NCI-H524 treated with DMSO at 0.1 percent for 48 hours (cell line): ENCODE measurements around the gene CLDN34.

Experiments
- DNase-seq: peaks from one replicate; lab custom pipeline; 2025; lab: John Stamatoyannopoulos, UW

CLDN34 gene, protein sequence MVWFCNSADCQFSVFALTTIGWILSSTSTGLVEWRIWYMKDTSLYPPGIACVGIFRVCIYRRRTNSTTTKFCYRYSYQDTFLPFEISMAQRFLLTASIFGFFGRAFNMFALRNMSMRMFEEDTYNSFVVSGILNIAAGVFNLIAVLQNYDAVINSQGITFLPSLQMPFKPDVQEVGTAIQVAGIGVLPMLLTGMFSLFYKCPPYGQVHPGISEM

DNA sequence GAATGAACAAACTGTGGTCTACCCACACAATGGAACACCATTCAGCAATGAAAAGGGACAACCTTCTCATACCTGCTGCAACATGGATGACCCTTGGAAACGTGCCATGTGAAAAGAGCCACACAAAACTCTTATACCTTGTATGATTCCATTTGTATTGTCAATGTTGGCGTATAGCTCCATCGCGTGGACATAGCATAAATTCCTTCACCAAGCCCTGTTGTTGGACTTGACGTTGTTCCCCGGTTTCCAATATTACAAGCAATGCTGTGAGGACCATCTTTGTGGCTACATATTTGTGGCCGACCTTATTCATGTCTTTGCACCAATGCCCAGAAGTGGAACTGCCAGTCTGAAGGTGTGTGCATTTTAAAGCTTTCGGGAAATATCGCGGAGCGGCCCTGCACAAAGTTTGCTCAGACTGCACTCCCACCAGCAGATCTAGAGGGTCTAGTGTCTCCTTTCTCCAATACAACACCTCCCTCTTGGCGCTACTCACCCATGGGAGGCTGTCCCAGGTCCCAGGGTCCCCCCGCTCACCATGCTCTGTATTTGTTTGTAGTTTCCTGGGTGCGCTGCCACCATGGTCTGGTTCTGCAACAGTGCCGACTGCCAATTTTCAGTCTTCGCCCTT lies at the start of gene CLDN34:
Gene CLDN34 (plus strand): TSS at position 584 of the 634 bp plus-strand sequence. CDS start 0 bp downstream, at position 584.
- DNase-seq = no peak

DNA sequence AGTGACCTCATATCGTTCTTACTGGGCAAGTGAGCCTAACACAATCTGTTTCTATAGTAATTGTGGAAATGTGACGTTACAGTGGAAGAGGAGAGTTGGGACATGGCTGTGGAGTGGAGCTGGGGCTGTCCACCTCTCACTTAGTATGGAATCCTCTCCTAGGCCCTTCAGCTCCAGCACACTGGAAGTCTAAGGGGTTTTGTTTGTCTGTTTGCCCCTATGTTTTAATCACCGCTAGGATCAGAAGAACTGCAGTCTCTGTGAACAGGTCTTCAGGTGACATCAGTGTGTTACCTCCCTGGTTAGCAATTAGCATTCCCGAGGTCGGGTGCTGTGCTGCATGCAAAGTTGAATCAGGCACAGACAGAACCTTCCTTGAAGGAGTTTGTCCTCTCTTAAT lies 49.3 kb upstream of the CLDN34 start:
- no peak for DNase-seq

DNA sequence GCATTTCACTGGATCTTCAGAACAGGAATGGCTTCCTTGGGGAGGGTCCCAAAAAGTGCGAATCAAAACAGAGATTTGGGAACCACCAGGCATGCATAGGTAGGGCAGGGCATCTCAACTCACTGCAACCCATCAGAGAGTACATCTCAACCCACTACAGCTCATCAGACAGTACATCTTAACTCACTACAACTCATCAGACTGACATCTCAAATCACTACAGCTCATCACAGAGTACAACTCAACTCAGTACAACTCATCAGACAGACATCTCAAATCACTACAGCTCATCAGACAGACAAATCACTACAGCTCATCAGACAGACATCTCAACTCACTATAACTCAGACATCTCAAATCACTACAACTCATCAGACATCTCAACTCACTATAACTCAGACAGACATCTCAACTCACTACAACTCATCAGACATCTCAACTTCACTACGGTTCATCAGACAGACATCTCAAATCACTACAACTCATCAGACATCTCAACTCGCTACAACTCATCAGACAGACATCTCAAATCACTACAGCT lies 47.5 kb upstream of the CLDN34 start:
- no peak for DNase-seq

DNA sequence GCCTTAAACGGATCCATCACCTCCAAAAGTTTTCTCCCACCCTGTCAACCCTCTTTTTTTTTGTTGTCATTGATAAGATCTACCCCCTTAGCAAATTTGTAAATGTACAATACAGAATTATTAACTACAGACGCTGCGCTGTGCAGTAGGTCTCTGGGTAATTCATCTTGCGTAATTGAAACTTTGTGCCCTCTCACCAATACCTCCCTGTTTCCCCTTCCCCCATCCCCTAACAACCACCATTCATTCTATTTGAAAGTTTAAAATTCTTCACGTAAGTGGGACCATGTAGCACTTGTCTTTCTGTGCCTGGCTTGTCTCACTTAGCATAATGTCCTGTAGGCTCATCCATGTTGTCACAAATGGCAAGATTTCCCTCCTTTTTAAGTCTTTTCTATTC lies 45.8 kb upstream of the CLDN34 start:
- no peak for DNase-seq

DNA sequence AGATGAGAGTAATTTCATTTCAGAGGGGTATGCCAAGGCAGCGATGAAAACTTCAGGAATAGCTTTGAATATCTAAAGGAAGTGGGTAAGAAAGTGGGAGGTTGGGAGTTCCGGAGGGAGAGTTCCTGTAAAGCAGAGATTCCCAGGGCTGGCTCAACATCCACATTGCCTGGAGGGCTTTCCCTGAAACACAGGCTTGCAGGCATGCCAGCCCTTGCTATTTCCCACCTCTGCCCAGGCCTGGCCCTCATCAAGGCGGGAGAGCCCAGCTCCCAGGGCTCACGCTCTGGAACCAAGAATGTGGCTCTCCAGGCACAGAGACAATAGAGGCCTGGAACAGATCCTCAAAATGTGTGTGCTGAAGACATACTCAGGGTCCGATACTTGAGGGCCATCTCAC lies 43.8 kb upstream of the CLDN34 start:
- no peak for DNase-seq

DNA sequence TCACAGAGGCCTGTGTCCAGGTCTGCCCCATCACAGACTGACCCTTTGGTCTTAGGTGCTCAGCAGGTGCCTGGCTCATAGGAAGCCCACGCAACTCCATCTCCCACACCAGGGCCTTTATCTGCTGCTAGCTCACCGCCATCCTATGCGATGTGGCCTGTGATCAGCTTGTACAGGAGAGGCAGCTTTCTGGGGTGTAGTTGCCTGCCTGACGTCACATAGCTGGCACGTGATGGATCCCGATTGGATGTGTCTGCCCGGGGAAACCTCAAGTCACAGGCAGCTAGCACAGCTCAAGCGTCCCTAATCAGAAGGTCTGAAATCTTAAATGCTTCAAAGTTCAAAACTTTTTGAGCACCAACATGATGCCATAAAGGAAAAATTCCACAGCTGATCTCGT lies 41.2 kb upstream of the CLDN34 start:
- DNase-seq = no peak

DNA sequence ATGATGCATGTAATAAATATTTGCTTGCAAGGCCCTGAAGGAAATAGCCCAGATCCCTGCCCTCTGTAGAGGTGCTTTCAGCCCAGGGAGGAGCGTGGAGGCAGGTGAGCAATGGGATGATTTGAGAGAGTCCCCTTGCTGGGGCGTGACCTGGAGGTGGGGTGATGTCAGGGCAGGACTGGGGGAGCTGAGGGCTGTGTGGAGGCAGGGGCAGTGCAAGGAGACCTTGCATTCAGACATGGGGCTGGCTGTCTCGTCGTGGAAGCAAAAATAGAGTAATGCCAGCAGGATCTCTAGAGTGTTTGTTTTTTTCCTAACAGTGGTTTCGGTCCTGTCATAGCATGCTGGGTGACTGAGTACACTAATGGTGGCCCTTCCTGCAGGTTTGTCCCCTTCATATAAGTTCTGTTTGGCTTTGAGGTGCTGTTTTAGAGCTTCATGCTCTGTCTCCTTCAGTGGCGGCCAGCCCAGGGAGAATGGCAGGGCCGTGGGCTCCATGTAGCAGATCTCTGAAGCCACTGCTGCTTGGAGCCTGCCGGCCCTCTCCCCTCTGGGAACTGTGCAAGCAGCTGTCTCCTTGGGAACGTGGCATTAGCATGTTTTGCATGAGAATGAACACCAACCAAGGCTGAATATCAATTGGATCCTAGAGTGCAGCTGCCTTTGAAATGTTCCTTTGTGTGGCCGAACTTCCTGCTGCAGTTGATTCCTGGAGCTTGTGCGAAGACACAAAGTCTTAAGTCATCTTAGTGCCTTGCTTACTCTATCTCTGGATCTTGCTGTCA lies 39.3 kb upstream of the CLDN34 start:
- no peak for DNase-seq

DNA sequence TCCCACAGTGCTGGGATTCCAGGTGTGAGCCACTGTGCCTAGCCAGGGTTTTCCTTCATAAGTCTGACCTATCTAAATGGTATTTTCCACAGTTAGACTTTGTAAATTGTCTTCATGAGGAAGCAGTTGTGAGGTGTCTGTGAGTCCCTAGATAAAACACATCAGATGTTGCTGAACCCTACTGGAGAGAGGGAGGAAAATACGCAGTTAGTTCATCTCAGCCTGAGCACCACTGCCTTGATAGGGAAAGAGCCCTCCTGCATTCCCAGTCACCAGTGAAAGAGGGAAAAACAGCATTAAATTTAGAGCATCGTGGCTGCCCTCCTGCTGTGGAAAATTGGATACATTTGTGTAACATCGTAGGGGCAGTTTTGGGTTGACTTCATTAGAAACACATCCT lies 31.7 kb upstream of the CLDN34 start:
- no peak for DNase-seq

DNA sequence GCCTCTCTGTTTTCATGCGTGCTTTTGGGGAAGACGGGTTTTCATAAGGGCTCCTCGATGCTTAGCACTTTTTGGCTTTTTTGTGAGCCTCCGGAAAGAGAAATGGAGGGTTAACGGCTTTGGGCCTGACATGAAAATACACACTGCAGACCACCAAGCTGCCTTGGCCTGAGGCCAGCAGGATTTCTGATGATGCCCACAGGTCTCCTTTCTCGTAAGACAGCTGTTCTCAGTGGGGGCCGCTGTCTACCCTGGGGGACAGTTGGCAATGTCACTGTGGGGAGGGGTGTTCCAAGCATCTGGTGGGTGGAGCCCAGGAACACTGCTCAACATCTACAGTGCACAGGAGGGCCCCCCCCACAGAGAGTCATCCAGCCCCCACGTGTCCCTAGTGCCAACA lies 29.4 kb upstream of the CLDN34 start:
- no peak for DNase-seq

DNA sequence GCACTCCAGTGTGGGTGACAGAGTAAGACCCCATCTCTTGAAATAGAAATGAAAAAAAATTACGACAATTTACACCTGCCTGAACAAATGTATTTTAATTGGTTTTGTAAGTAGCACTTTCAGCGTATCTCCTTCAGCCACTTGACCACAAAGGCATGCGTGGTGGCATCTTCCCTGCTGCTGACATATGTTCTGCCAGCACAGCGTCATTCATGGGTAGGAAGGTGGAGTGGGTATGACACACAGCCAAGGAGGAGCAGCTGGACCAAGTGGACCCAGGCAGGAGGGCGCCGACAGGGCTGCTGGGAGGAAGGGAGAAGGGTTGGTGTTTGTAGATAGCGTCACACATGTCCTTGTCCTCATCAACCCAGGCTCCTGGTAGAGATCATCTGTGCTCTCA lies 28.6 kb upstream of the CLDN34 start:
- DNase-seq = no peak

DNA sequence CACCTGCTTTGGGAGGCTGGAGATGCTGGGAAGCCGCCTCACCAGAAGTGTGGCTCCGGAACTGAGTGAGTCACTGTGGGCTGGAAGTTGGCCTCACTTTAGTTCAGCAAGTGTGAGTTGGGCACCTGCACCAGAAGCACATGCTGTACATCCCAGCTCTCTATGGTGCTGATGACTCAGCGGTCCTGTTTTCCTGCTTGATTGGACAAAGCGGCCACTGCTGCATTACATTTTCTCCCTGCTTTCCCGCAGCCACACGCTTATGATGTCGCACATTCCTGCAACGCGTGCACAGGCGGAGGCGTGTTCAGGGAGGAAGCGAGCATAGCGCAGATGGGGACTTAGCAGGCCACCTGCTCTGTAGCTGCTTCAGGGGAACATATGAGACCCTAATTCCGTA lies 26.7 kb upstream of the CLDN34 start:
- no peak for DNase-seq

DNA sequence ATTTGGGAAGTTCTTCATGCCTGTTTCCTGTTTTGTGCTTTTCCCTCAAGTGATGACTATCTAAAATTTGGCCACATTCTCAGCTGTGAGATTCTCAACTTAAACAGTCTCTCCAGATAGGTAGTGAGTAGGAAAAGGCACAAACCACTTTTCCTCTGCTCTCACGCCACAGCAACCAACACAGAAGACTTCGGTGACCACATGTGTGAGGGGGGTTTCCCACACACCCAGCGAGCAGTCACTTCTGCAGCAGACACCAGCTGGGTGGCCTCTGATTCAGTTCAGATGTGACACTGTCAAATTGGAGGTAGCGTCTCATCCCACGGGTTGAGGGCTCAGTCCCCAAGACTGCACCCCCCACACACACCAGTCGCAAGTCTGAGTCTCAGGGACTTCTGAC lies 25.1 kb upstream of the CLDN34 start:
- DNase-seq = no peak

DNA sequence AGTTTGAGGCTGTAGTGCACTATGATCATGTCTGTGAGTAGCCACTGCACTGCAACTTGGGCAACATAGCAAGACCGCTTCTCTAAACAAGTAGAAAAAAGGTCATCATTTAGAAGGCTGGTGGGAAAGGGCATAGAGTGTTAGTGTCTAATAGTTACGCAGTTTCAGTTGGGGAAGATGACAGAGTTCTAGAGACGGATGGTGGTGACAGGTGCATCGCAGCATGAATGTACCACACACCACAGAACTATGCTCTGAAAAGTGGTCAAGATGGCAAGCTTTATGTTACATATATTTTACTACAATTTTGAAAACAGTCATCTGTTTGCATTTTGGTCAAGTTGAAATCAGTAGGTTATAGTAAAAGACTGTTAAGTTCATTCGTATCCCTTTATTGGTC lies 23.7 kb upstream of the CLDN34 start:
- DNase-seq = no peak

DNA sequence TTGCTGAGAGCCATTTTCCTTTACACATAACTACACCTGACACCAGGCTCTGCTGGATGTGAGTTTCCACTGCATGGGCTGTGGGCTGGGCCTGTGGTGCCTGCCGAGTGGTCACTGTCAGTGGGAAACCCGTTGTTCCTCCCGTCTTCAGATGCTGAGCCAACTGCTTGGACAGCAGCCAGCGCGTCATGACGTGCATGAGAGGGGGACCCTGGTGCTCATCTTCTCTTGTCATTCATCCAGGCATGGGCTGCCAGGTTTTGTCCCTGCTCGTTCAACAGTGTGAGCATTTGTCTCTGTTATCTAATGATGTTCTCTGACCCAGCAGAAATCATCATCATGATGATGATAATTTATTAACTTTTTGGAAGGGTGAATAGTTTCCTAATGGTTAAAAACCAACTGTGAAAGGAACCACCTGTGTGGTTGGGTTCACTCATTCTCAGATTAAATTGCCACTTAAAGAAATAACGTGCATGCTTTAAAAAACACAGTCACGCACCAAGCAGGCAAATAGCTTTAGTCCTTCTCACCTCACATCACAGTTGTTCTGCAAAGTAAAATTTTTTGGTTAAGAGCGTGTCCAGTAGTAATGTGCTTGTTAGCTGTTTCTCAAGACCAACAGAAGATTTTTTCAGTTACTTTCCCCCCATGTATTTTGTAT lies 19.9 kb upstream of the CLDN34 start:
- DNase-seq = no peak

DNA sequence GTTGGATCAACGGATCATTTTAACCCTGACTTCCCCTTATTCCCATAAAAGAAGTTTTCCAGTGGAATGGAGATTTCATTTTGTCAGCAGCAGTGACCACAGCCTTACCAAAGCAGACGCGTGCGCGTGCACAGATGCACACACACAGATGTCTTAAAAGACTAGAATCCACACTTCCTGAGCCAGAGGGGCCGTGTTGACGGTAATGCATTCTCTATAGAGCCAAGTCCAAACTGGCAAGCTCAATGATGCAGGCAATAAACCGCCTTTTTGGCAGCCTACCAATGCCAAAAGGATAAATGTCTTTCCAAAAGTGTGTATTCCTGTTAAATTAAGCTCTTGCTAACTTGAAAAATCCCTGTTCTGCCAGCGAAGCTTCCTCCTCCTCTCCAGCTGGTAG lies 18.8 kb upstream of the CLDN34 start:
- no peak for DNase-seq

DNA sequence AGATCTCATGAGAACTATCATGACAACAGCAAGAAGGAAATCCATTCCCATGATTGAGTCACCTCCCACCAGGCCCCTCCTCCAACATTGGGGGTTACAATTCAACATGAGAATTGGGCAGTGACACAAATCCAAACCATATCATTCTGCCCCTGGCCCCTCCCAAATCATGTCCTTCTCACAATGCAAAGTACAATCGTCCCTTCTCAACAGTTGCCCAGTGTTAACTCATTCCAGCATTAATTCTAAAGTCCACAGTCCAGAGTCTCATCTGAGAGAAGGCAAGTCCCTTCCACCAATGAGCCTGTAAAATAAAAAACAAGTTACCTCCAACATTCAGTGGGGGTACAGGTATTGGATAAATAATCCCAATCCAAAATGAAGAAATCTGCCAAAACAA lies 14.9 kb upstream of the CLDN34 start:
- DNase-seq = no peak

DNA sequence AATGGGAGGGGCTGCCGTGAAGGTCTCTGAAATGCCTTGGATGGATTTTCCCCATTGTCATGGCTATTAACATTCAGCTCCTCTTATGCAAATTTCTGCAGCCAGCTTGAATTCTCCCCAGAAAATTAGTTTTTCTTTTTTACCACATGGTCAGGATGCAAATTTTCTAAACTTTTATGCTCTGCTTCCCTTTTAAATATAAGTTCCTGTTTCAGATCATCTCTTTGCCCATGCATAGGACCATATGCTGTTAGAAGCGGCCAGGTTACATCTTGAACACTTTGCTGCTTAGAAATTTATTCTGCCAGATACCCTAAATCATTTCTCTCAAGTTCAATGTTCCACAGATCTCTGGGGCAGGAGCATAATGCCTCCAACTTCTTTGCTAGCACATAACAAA lies 13.8 kb upstream of the CLDN34 start:
- no peak for DNase-seq

DNA sequence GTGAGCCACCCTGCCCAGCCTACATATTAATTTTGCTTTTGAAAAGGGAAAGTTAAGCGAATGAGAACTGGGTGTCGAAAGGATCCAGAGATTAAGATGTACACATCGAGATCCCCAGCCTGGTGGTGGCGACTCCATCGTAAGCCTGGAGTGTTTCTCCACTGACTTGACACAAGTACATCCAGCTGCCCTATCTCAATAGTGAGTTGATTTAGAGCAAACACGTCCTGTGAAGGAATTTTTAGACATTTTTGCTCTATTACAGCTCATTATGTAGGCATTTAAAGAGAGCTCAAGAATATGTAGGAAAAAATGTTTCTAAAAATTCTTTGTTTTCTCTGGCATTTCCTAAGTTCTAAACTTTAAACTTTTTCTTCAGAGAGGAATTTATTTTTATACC lies 11.7 kb upstream of the CLDN34 start:
- no peak for DNase-seq

DNA sequence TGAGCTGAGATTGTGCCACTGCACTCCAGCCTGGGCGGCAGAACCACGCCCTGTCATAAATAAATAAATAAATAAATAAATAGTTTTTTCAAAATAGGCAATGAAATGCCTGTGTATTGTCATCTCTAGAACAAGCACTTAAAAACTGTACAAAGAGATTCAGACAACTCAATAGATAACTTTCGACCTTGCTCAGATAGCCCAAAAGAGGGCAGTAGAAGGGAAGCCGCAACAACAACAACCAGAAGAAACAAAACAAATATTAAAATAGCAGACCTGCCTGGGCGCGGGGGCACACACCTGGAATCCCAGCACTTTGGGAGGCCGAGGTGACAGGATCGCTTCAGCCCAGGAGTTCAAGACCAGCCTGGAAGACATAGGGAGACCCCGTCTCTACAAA lies 9.4 kb upstream of the CLDN34 start:
- no peak for DNase-seq

DNA sequence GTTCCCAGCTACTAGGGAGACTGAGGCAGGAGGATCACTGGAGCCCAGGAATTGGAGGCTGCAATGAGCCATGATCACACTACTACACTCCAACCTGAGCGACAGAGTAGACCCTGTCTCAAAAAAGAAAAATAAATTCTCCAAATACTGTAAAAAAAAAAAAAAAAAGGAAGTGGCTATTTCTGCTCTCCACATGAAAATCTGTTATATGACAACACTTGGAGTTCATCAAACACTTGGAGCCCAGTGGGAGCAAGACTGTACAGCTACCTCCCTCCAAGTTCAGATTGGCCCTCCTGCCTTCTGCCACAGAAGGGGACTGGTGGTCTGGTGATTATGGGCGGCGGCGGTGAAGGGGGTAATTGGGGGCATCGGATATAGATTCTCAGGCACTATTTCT lies 9.0 kb upstream of the CLDN34 start:
- DNase-seq = no peak

DNA sequence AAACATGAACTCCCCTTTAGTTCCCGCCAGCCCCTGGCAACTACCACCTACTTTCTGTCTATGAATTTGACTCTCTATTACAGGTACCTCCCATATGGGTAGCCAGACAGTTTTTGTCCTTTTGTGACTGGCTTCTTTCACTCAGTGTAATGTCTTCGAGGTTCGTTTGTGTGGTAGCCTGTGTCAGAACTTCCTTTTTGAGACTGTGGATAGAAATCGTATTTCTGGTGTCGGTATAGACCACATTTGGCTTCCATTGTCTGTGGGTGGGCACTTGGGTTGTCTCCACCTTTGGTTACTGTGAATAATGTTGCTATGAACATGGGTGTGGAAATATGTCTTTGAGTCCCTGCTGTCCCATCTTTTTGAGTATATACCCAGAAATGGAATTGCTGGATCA lies 5.4 kb upstream of the CLDN34 start:
- no peak for DNase-seq

DNA sequence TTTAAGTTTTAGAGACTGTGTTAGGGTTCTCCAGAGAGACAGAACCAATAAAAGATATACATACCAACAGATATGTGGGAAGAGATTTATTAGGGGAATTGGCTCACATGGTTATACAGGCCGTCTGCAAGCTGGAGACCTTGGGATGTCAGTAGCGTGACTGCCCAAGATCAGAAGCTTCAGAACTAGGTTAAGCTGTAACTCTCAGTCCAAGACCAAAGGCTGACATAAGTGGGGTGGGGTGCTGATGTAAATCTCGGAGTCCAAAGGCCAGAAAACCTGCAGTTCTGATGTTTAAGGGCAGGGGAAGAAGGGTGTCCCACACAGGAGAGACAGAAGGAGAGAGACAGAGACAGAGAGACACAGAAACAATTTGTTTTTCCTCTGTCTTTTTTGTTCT lies 10.5 kb downstream of the CLDN34 start:
- DNase-seq = no peak

DNA sequence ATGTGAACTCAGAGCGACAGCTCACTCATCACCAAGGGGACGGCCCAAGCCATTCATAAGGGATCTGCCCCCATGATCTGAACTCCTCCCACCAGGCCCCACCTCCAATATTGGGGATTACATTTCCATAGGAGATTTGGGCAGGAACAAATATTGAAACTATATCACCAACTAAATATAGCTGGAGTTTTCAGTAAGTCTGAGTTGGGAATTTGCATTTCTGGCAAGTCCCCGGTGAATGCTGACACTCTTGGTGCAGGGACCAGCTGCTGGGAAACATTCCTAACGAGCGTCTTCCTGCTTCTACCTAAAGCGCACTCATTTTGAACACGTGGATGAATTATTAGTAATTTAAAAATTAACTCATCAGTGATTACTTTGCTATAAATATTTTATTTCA lies 13.2 kb downstream of the CLDN34 start:
- no peak for DNase-seq
